ENCODE results near the gene SMYD3.
A peak's percentile ranks its signal among the peaks of the same experiment; 100 is the strongest.

The SMYD3 gene

GRCh38 chr1:246181241-246181640, 325.8 kb downstream of the SMYD3 start:
- Histone ChIP-seq H3K4me2 (ENCODE audit: insufficient read depth, low read length) (no peak overlapping the region), H3K4me1 (ENCODE audit: insufficient read depth, low read length) (no peaks in the 10 kb centered on the region), H3K79me2 (ENCODE audit: insufficient read depth, low read length) (no peaks in the 10 kb centered on the region), H3K27me3 (ENCODE audit: insufficient read depth, low read length, poor library complexity) (no peaks in the 10 kb centered on the region), H3K27ac (ENCODE audit: low read length) (no peak overlapping the region), H3K4me3 (ENCODE audit: low read depth in 1 of 2, low read length in 2 of 2) (no peak overlapping the region), H3K9ac (ENCODE audit: low read depth, low read length) (no peak overlapping the region), H3K36me3 (ENCODE audit: insufficient read depth, low read length) (no peaks in the 10 kb centered on the region), H2AFZ (ENCODE audit: low read depth, low read length) (no peak overlapping the region), H4K20me1 (ENCODE audit: insufficient read depth, low read length) (no peaks in the 10 kb centered on the region), H3K9me3 (ENCODE audit: insufficient read depth, low read length, severe bottlenecking) (no peaks in the 10 kb centered on the region)
- peak; percentile 63; the same call in 2 of the 3 replicates for ATAC-seq (ENCODE audit: insufficient read depth, low read depth)
- DNase-seq, result no peak
- TF ChIP-seq EZH2 (IDR thresholded peaks at IDR 0.05; ENCODE audit: borderline replicate concordance, low read depth, low read length, severe bottlenecking), result no peak
- TF ChIP-seq, protein P1, sequence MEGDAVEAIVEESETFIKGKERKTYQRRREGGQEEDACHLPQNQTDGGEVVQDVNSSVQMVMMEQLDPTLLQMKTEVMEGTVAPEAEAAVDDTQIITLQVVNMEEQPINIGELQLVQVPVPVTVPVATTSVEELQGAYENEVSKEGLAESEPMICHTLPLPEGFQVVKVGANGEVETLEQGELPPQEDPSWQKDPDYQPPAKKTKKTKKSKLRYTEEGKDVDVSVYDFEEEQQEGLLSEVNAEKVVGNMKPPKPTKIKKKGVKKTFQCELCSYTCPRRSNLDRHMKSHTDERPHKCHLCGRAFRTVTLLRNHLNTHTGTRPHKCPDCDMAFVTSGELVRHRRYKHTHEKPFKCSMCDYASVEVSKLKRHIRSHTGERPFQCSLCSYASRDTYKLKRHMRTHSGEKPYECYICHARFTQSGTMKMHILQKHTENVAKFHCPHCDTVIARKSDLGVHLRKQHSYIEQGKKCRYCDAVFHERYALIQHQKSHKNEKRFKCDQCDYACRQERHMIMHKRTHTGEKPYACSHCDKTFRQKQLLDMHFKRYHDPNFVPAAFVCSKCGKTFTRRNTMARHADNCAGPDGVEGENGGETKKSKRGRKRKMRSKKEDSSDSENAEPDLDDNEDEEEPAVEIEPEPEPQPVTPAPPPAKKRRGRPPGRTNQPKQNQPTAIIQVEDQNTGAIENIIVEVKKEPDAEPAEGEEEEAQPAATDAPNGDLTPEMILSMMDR (IDR thresholded peaks at IDR 0.05; ENCODE audit: borderline replicate concordance, extremely low read depth, low read length, poor library complexity, severe bottlenecking), result no peak

GRCh38 chr1:246179401-246179800, 327.7 kb downstream of the SMYD3 start:
- H3K9ac ChIP-seq (ENCODE audit: low read depth, low read length), result no peak overlapping the region
- H2AFZ ChIP-seq (ENCODE audit: low read depth, low read length), result no peak overlapping the region
- no peak overlapping the region for H3K4me2 ChIP-seq (ENCODE audit: insufficient read depth, low read length)
- H4K20me1 ChIP-seq (ENCODE audit: insufficient read depth, low read length), result no peaks in the 10 kb centered on the region
- TF ChIP-seq EZH2 (IDR thresholded peaks at IDR 0.05; ENCODE audit: borderline replicate concordance, low read depth, low read length, severe bottlenecking), result no peak
- TF ChIP-seq, protein P1 (IDR thresholded peaks at IDR 0.05; ENCODE audit: borderline replicate concordance, extremely low read depth, low read length, poor library complexity, severe bottlenecking), result no peak
- H3K27me3 ChIP-seq (ENCODE audit: insufficient read depth, low read length, poor library complexity), result no peaks in the 10 kb centered on the region
- no peaks in the 10 kb centered on the region for H3K4me1 ChIP-seq (ENCODE audit: insufficient read depth, low read length)
- no peak overlapping the region for H3K27ac ChIP-seq (ENCODE audit: low read length)
- H3K36me3 ChIP-seq (ENCODE audit: insufficient read depth, low read length), result no peaks in the 10 kb centered on the region
- no peak overlapping the region for H3K4me3 ChIP-seq (ENCODE audit: low read depth in 1 of 2, low read length in 2 of 2)
- ATAC-seq (ENCODE audit: insufficient read depth, low read depth), result no peak
- H3K79me2 ChIP-seq (ENCODE audit: insufficient read depth, low read length), result no peaks in the 10 kb centered on the region
- no peaks in the 10 kb centered on the region for H3K9me3 ChIP-seq (ENCODE audit: insufficient read depth, low read length, severe bottlenecking)
- no peak for DNase-seq

GRCh38 chr1:246178717-246179311, 328.3 kb downstream of the SMYD3 start:
- H3K9ac ChIP-seq (ENCODE audit: low read depth, low read length), result no peak overlapping the region
- no peak overlapping the region for H3K27ac ChIP-seq (ENCODE audit: low read length)
- H2AFZ ChIP-seq (ENCODE audit: low read depth, low read length), result no peak overlapping the region
- no peaks in the 10 kb centered on the region for H4K20me1 ChIP-seq (ENCODE audit: insufficient read depth, low read length)
- TF ChIP-seq, protein P1 (IDR thresholded peaks at IDR 0.05; ENCODE audit: borderline replicate concordance, extremely low read depth, low read length, poor library complexity, severe bottlenecking), result no peak
- no peak for TF ChIP-seq EZH2 (IDR thresholded peaks at IDR 0.05; ENCODE audit: borderline replicate concordance, low read depth, low read length, severe bottlenecking)
- no peaks in the 10 kb centered on the region for H3K79me2 ChIP-seq (ENCODE audit: insufficient read depth, low read length)
- no peak overlapping the region for H3K4me2 ChIP-seq (ENCODE audit: insufficient read depth, low read length)
- no peaks in the 10 kb centered on the region for H3K9me3 ChIP-seq (ENCODE audit: insufficient read depth, low read length, severe bottlenecking)
- DNase-seq (no peak), ATAC-seq (ENCODE audit: insufficient read depth, low read depth) (no peak)
- H3K4me1 ChIP-seq (ENCODE audit: insufficient read depth, low read length), result no peaks in the 10 kb centered on the region
- no peaks in the 10 kb centered on the region for H3K36me3 ChIP-seq (ENCODE audit: insufficient read depth, low read length)
- no peak overlapping the region for H3K4me3 ChIP-seq (ENCODE audit: low read depth in 1 of 2, low read length in 2 of 2)
- no peaks in the 10 kb centered on the region for H3K27me3 ChIP-seq (ENCODE audit: insufficient read depth, low read length, poor library complexity)

All from DND-41 (cell line).